GM12892 (cell line): Measurements from ENCODE around the gene HABP4.

Source experiments
- POLR2A ChIP-seq: IDR thresholded peaks from 2 replicates; pipeline ENCODE4 v1.6.1; 2011; ENCODE audit warnings: low read depth, low read length, control low read depth
- POLR2AphosphoS5 ChIP-seq: IDR thresholded peaks from 2 replicates; pipeline ENCODE4 v1.6.1; 2011; ENCODE audit warnings: low read depth, low read length, control low read depth
- TAF1 ChIP-seq: IDR thresholded peaks from 2 replicates; pipeline ENCODE4 v1.6.1; 2011; ENCODE audit warnings: low read depth, mild to moderate bottlenecking, control low read depth, low read length, borderline replicate concordance

- TF ChIP-seq POLR2AphosphoS5 (no peak), POLR2A (no peak), TAF1 (no peak)
These were observed 51.0 kb downstream of the HABP4 start for GRCh38 chr9:96500696-96501632.
